GM12874 (cell line): ENCODE data around the gene ARG2.

Experiments
- TF ChIP-seq, protein P1 (sequence below): IDR thresholded peaks from 2 replicates; pipeline ENCODE4 v1.5.1; 2011; ENCODE audit warnings: low read depth, mild to moderate bottlenecking, control low read depth, low read length, moderate library complexity; ENCODE audit not compliant: insufficient read depth

Gene ARG2

DNA sequence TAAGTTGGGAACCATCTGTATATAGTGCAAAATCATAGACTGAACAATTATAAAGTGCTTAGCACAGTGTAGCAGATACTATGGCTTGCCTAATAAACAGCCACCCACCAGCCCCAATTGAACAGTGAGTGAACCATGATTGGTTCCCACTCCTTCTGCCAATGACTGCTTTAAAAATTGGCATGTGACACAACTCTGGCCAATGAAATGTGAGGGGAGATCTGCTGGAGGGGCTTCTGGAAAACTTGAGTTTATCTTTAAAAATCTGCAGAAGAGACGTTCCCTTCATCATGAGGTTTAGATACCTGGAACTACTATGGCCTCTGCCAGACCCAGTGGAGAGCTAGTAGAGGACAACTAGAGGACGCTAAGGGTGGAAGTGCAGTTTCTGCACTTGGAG lies 24.3 kb upstream of the ARG2 start:
- TF ChIP-seq, protein P1, sequence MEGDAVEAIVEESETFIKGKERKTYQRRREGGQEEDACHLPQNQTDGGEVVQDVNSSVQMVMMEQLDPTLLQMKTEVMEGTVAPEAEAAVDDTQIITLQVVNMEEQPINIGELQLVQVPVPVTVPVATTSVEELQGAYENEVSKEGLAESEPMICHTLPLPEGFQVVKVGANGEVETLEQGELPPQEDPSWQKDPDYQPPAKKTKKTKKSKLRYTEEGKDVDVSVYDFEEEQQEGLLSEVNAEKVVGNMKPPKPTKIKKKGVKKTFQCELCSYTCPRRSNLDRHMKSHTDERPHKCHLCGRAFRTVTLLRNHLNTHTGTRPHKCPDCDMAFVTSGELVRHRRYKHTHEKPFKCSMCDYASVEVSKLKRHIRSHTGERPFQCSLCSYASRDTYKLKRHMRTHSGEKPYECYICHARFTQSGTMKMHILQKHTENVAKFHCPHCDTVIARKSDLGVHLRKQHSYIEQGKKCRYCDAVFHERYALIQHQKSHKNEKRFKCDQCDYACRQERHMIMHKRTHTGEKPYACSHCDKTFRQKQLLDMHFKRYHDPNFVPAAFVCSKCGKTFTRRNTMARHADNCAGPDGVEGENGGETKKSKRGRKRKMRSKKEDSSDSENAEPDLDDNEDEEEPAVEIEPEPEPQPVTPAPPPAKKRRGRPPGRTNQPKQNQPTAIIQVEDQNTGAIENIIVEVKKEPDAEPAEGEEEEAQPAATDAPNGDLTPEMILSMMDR: no peak

DNA sequence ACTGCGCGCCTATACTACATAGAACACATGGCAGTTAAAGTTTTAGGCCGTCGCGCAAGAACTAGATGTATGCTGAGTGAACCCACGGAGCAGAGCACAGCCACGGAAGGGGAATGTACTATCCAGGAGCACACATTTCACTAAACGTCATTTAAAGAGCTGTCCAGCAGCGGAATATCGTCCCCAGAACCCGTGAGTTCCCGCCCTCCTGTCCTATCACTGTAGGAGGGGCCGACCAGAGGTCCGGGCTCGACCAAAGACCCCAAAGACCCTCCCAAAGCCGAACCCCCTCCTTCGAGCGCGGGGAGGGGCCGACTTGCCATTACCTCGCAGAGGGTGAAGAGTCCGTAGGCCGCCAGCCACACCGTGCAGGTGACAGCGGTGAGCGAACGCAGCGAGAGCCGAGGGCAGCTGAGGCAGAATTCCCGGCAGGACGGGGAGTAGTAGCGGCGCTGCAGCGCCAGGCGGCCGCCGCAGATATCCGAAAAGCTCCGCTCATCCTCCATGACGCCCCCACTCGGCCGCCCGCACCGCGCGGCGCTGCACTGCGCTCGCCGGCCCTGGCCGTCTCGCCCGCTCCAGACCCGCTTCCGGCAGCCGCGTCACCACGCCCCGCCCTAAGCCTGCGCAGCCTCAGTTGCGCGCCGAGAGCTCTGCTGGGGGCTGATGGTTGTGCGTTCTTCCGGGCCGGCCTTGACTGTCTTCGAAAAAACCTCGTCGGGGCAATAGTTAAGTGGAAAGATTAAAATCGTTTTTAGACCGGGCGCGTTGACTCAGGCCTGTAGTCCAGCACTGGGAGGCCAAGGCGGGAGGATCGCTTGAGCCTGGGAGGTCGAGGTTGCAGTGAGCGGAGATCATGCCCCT lies 19.8 kb upstream of the ARG2 start, which contains the start of gene PIGH:
TSS of gene PIGH (minus strand) at position 571 of the 864 bp plus-strand sequence. CDS start at position 506, 65 bp downstream.
- TF ChIP-seq, protein P1: peak; percentile 79

DNA sequence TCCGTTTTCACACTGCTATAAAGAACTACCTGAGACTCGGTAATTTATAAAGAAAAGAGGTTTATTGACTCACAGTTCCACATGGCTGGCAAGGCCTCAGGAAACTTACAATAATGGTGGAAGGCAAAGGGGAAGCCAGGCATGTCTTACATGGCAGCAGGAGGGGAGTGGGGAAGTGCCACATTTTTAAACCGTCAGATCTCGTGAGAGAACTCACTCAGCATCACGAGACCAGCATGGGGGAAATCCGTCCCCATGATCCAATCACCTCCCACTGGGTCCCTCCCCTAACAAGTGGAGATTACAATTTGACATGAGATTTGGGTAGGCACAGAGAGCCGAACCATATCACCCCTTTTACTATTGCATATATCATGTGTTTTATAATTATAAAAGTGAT lies 17.6 kb upstream of the ARG2 start:
- TF ChIP-seq, protein P1: no peak

DNA sequence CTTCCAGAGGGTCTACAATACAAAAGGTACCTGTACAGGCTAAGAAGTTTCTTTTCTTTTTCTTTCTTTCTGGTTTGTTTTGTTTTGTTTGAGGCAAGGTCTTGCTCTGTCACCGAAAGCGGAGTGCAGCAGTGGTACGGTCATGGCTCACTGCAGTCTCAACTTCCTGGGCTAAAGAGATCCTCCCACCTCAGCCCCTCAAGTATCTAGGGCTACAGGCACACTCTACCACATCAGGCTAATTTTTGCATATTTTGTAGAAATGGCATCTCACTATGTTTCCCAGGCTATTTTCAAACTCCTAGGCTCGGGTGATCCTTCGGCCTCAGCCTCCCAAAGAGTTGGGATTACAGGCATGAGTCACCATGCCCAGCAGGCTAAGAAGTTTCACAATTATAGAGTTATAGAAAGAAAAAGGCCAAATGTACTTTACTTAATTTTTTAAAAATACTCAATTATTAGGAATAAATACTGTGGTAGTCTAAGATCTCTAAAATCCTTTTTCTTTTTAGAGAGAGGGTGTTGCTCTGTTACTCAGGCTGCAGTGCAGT lies 16.6 kb upstream of the ARG2 start:
- TF ChIP-seq, protein P1: no peak

DNA sequence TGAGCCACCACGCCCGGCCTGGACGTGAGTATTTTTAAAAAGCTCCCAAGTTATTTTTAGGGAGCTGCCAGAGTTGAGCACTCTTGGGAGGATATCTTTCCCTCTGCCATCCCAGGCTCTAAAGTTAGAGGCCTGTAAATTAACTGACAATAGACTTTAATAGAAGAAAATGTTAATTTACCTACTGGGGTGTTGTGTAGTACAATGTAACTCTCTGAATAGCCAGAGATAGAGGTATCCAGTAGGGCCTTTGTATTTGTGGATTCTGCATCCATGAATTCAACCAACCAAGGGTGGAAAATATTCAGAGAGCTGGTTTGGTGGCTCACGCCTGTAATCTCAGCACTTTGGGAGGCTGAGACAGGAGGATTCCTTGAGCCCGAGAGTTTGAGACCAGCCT lies 12.1 kb upstream of the ARG2 start:
- TF ChIP-seq, protein P1: no peak

DNA sequence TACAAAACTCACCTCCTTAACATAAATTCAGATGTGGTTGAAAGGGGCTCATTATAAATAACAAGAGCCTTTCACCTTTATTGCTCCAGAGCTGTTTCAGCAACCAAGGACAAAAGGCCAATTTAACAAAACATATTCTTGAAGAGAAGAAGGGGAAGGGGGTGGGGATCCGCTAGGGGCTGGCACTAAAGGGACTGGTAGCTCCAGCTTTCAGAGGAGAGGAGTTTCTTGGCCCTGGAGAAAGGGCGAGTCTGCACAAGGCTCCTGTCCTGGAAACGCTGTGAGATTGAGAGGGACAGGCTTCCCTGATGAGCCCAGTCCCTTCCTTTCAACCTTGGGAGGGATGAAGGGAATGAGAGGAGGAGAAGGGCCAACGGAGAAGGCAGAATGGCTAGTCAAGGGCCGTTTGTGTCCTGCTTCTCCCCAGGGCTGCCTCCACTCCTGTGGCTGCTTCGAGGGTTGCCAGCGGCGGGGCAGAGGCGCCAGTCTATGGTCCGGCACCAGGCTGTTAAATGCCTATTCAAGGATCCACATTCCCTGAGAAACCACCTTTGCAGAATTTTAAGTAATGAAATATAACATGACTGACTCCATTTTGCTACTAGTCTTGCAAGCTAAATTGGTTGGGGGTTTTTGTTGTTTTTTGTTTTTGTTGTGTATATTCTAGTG lies 9.9 kb upstream of the ARG2 start:
- TF ChIP-seq, protein P1: no peak

DNA sequence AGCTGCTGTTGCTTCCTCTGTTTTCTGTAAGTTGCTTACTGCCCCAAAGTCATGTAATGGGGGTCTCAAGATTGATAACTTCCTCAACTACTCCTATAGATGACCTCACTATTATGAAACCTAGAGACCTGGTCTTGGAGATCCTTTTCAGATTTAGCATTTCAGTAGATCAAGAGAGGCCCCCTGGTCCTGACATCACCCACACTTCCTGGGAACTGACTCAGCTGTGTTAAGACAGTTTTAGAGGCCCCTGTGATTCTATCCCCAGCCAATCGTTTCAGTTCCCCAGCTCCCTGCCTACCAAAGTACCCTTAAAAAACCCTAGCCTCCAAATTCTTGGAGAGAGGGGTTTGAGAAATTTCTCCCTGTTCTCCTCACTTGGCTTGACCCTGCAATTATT lies 9.2 kb upstream of the ARG2 start:
- TF ChIP-seq, protein P1: no peak
